ENCODE results near the gene CXXC5. TPM values are rescaled to one million over a fixed set of nuclear protein-coding genes. Genes with fewer than 3 reads are reported as not detected.

CXXC5 gene
- total and polyA plus RNA-seq, 9 of the 15 experiments (the other 6 are each of a cell fraction or from before 2014, with no cell fraction given): 1.9 to 123 (median 45.8) TPM

DNA sequence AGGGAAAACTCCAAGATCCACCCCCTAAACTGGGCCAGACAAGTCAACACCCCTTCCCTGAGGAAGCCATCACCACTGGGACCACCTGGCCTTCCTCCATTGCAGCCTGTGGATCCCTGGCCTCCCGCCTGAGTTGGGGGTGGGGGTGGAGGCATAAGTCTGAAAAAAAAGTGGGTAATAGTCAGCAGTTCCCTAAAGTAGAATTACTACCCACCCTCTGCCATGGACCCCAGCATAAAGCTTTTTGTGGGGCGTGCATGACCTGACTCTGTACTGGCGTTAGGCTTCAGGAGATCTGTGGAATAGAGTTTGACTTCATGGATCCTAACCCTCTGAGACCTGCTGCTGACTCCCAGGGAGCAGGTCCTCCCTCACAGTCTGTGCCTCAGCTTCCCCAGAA lies 2.0 kb upstream of the CXXC5 start:
- ChIA-PET POLR2A (no interaction called here), CTCF (ENCODE audit: low intra/inter-chr PET ratio) (no interaction called here)
- no peak overlapping the region for H2AFZ ChIP-seq (ENCODE audit: low read depth, low read length)
- H3K4me3 ChIP-seq: no peak overlapping the region
- FAIRE-seq: no peak
- H4K20me1 ChIP-seq (replicated peaks; ENCODE audit: control insufficient read depth, insufficient read depth, low read length): peaks cover 5% of the 10 kb centered on the region; the same call in 1 of the 2 replicates
- H3K4me1 ChIP-seq (replicated peaks in 1 of 2; ENCODE audit: control insufficient read depth in 2 of 2, insufficient read depth in 2 of 2, low read length in 2 of 2): peaks cover 33 to 54% of the 10 kb centered on the region in 2 experiments
- H3K36me3 ChIP-seq (ENCODE audit: control insufficient read depth, insufficient read depth, low read length): no peaks in the 10 kb centered on the region; the same call in 2 of the 3 replicates
- no peak for DNase-seq (ENCODE audit: extremely low read depth in 1 of 4, low spot score in 3 of 4)
- no peak overlapping the region for H3K27ac ChIP-seq (ENCODE audit: extremely low read depth, low read depth, low read length)
- ATAC-seq: no peak
- BruUV-seq (replicated peaks): no TSS peak
- peak overlapping the region in 1 of 2 experiments; percentile 1; a peak in 1 of 4 replicates for H3K9ac ChIP-seq (ENCODE audit: insufficient read depth in 1 of 2, low read depth in 2 of 2, low read length in 2 of 2)
- no peaks in the 10 kb centered on the region for H3K27me3 ChIP-seq (ENCODE audit: control insufficient read depth in 2 of 2, insufficient read depth in 2 of 2, low read length in 2 of 2)
- no peaks in the 10 kb centered on the region for H3K9me3 ChIP-seq (replicated peaks; ENCODE audit: control insufficient read depth, insufficient read depth, low read depth, low read length)
- WGBS (ENCODE audit: insufficient coverage, low coverage, missing lambda C conversion rate): 81% methylated on average over 3 of the region's 3 CpGs
- H3K9me1 ChIP-seq (ENCODE audit: control insufficient read depth, insufficient read depth, low read length): no peaks in the 10 kb centered on the region
- intact Hi-C loops (cut with micrococcal nuclease): no loop called here
- TF ChIP-seq SMARCC2 (IDR thresholded peaks at IDR 0.05; ENCODE audit: low read depth) (no peak), TCF7L2 (IDR thresholded peaks at IDR 0.05; ENCODE audit: low read depth, low read length) (no peak), ZNF79 (CRISPR knock-in tag; IDR thresholded peaks at IDR 0.05; ENCODE audit: low read depth) (no peak), SAP30 (IDR thresholded peaks at IDR 0.05; ENCODE audit: borderline replicate concordance, insufficient read depth, low read depth, low read length, poor library complexity, severe bottlenecking) (no peak), TCF15 (CRISPR knock-in tag; IDR thresholded peaks at IDR 0.05) (no peak), HNRNPK (IDR thresholded peaks at IDR 0.05; ENCODE audit: low read depth, low read length, poor library complexity, severe bottlenecking) (no peak)
- H3K4me2 ChIP-seq (ENCODE audit: insufficient read depth, low read length): no peak overlapping the region
- in situ Hi-C loops (cut with MboI): no loop called here
- H3K79me2 ChIP-seq (ENCODE audit: control insufficient read depth, insufficient read depth, low read length): peaks cover 36% of the 10 kb centered on the region

Measured in K562 (cell line).